MCF 10A (cell line): ENCODE measurements around the gene SLC17A9. TPM values are rescaled to one million over a fixed set of nuclear protein-coding genes. Genes with fewer than 3 reads are reported as not detected.

Source experiments
- BruUV-seq: library from RNA; stranded (reverse); fragments of 400-500 nt; replicated peaks from 2 replicates; lab custom pipeline; 2021; lab: Mats Ljungman, UMichigan
- CTCF ChIA-PET: fragments of 300-600 bp; sonication (Branson Sonifier 250); formaldehyde crosslinking; extraction: SDS; loops from one replicate; lab custom pipeline; 2021; ENCODE audit warnings: antibody characterized with exemption, inconsistent platforms; lab: Yijun Ruan, JAX
- POLR2A ChIA-PET: fragments of 300-600, 350-650 bp; sonication (Branson Sonifier 250); formaldehyde crosslinking; extraction: SDS; loops from one replicate; lab custom pipeline; 2020; ENCODE audit warnings: antibody characterized with exemption, inconsistent platforms; lab: Yijun Ruan, JAX
- DNase-seq: peaks from one replicate; pipeline ENCODE4 v3.0.0-alpha.2; 2018; ENCODE audit not compliant: unreplicated experiment
- H3K27ac Mint-ChIP-seq: one replicate; pipeline ENCODE4 v1.8.0; 2022; ENCODE audit warnings: mild to moderate bottlenecking, low read depth, mixed read lengths; ENCODE audit not compliant: unreplicated experiment
- H3K27me3 Mint-ChIP-seq: one replicate; pipeline ENCODE4 v1.8.0; 2022; ENCODE audit warnings: mixed read lengths; ENCODE audit not compliant: insufficient read depth, unreplicated experiment
- H3K36me3 Mint-ChIP-seq: one replicate; pipeline ENCODE4 v1.8.0; 2022; ENCODE audit warnings: mild to moderate bottlenecking, moderate library complexity, mixed read lengths; ENCODE audit not compliant: insufficient read depth, unreplicated experiment
- H3K4me1 Mint-ChIP-seq: one replicate; pipeline ENCODE4 v1.8.0; 2022; ENCODE audit warnings: mixed read lengths; ENCODE audit not compliant: insufficient read depth, unreplicated experiment
- H3K4me3 Mint-ChIP-seq: one replicate; pipeline ENCODE4 v1.8.0; 2022; ENCODE audit warnings: mild to moderate bottlenecking, moderate library complexity, mixed read lengths; ENCODE audit not compliant: unreplicated experiment
- H3K9me3 Mint-ChIP-seq: one replicate; pipeline ENCODE4 v1.8.0; 2022; ENCODE audit warnings: mixed read lengths; ENCODE audit not compliant: unreplicated experiment
- intact Hi-C: fragments of 100-400 bp; cut with micrococcal nuclease; formaldehyde crosslinking; loops from 2 replicates; pipeline ENCODE4 v1.14.1; 2022
- total RNA-seq: library from RNA; stranded (reverse); gene quantifications from 2 replicates; pipeline ENCODE4 v1.2.3, GENCODE V29; 2022
- TF ChIP-seq, protein P1 (sequence below): fragments of 200-600 bp; IDR thresholded peaks from one replicate; pipeline ENCODE4 v1.8.0; 2022; ENCODE audit warnings: antibody characterized with exemption, mild to moderate bottlenecking; ENCODE audit not compliant: unreplicated experiment

SLC17A9 gene
- total RNA-seq, 1 experiment from 2014 or later: 0.07 TPM

DNA sequence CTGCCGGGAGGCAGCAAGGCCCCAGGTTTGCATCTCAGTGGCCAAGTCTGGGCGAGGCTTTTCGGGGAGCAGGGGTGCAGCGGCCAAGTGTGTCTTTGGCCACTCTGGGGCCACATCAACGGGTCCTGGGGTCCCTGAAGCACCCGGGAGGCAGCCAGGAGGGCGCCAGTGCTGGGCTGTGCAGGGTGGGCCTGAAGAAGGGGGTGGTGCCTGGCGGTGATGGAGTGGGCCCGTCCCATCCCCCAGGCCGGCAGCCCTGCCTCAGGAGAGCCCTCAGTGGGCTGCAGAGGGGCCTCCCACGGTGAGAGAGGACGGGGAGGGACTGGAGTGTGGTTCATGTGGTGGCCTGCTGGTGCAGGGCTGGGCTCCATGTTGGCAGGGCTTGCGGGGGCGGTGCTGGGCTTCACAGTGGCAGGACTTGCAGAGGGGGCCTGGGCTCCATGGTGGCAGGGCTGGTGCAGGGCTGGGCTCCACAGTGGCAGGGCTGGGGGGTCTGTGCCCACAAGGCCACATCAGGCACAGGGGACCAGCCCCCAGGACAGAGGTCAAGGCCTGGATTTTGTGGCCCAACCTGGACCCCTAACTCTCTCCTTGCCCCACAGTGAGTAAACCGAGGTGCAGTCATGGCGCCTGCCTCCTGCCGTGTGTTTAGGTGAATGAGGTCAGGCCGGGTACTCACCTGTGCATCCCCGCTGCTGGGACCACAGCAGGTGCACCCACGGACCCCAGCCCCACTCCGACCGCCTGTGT, 64.7 kb downstream of the SLC17A9 start:
- Mint-ChIP-seq H3K4me3 (no peak overlapping the region), H3K4me1 (no peaks in the 10 kb centered on the region), H3K9me3 (no peaks in the 10 kb centered on the region), H3K27me3 (peaks cover 88% of the 10 kb centered on the region), H3K36me3 (no peaks in the 10 kb centered on the region), H3K27ac (no peak overlapping the region)
- BruUV-seq: no TSS peak
- intact Hi-C loops: no loop called here
- TF ChIP-seq, protein P1, sequence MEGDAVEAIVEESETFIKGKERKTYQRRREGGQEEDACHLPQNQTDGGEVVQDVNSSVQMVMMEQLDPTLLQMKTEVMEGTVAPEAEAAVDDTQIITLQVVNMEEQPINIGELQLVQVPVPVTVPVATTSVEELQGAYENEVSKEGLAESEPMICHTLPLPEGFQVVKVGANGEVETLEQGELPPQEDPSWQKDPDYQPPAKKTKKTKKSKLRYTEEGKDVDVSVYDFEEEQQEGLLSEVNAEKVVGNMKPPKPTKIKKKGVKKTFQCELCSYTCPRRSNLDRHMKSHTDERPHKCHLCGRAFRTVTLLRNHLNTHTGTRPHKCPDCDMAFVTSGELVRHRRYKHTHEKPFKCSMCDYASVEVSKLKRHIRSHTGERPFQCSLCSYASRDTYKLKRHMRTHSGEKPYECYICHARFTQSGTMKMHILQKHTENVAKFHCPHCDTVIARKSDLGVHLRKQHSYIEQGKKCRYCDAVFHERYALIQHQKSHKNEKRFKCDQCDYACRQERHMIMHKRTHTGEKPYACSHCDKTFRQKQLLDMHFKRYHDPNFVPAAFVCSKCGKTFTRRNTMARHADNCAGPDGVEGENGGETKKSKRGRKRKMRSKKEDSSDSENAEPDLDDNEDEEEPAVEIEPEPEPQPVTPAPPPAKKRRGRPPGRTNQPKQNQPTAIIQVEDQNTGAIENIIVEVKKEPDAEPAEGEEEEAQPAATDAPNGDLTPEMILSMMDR: no peak
- CTCF ChIA-PET: no interaction called here
- no peak for DNase-seq
- POLR2A ChIA-PET: no interaction called here

DNA sequence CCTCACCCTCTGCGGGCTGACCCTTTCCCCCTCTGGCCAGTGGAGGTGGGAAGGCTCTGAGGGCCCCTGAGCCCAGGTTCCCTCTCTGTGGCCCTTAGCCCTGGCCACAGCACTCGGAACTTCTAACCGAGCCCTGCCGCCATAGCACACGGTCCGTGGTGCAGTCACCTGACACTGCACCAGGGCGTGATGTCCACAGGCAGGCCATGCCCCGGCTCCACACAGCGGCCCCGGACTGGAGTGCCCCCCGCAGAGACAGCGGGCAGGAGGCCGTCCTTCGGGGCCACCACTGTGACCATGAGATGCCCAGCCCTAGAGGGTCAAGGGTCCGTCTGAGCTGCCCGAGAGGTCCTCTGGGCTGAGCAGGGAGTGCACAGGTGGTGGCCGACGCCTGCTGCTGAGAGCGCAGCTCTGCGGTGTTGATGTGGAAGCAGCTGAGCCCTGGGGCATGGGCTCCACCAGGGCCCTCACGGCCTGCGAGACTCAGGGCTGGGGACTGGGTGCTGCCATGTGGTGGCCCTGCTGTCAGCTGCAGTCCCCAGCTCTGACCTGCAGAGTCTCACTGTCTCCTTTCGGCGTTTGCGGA, 65.4 kb downstream of the SLC17A9 start:
- Mint-ChIP-seq H3K27ac (no peak overlapping the region), H3K4me1 (no peaks in the 10 kb centered on the region), H3K4me3 (no peak overlapping the region), H3K9me3 (no peaks in the 10 kb centered on the region), H3K36me3 (no peaks in the 10 kb centered on the region), H3K27me3 (peaks cover 92% of the 10 kb centered on the region)
- no peak for DNase-seq
- ChIA-PET CTCF (interaction anchor here (1.2 kb wide), 1 partner anchor 45 kb away, joined by 3 read pairs; no protein-coding TSS in a partner anchor), POLR2A (no interaction called here)
- intact Hi-C loops: no loop called here
- no TSS peak for BruUV-seq
- TF ChIP-seq, protein P1: no peak

Other genes with a start within 250 kb of the SLC17A9 start
- 4.5 and 6.2 TPM in 2 replicates for gene NTSR1, start 243.9 kb upstream of the SLC17A9 start, total RNA-seq
- gene MRGBP, start 156.2 kb upstream of the SLC17A9 start, total RNA-seq: 16.9 and 17.8 TPM in 2 replicates
- 28.8 and 31.0 TPM in 2 replicates for gene OGFR, start 147.9 kb upstream of the SLC17A9 start, total RNA-seq
- not detected in 2 replicates for gene COL9A3, start 135.7 kb upstream of the SLC17A9 start, total RNA-seq
- gene TCFL5, start 90.9 kb upstream of the SLC17A9 start, total RNA-seq: 10.8 and 12.8 TPM in 2 replicates
- 36.8 and 40.7 TPM in 2 replicates for gene DIDO1, start 26.2 kb upstream of the SLC17A9 start, total RNA-seq
- gene GID8, start 14.6 kb upstream of the SLC17A9 start, total RNA-seq: 31.6 and 36.4 TPM in 2 replicates
- gene BHLHE23, start 54.3 kb downstream of the SLC17A9 start, total RNA-seq: not detected in 2 replicates